VCaP (cell line): ENCODE results near the gene ATP6V1C2.

Experiments used
- H3K27ac ChIP-seq: fragments of 450-650 bp; 2 replicates; pipeline ENCODE4 v1.5.1; 2017
- CTCF ChIP-seq: fragments of 450-650 bp; conservative IDR thresholded peaks from 2 replicates; pipeline ENCODE4 v1.5.1; 2017; ENCODE audit warnings: mild to moderate bottlenecking, moderate library complexity

ATP6V1C2 gene

GRCh38 chr2:10829299-10829698, 107.9 kb downstream of the ATP6V1C2 start:
- no peak for TF ChIP-seq CTCF
- H3K27ac ChIP-seq = no peak overlapping the region

- no peak for TF ChIP-seq CTCF
- H3K27ac ChIP-seq = no peak overlapping the region
These were observed 108.8 kb downstream of the ATP6V1C2 start for GRCh38 chr2:10830203-10830602.

- no peak overlapping the region for H3K27ac ChIP-seq
- no peak for TF ChIP-seq CTCF
These were observed 109.4 kb downstream of the ATP6V1C2 start for GRCh38 chr2:10830641-10831399.

- TF ChIP-seq CTCF = no peak
- no peak overlapping the region for H3K27ac ChIP-seq
These were observed 110.1 kb downstream of the ATP6V1C2 start for GRCh38 chr2:10831400-10831985.

- H3K27ac ChIP-seq = no peak overlapping the region
These were observed 110.9 kb downstream of the ATP6V1C2 start for GRCh38 chr2:10832203-10832936.

GRCh38 chr2:10833021-10833420, 111.6 kb downstream of the ATP6V1C2 start:
- no peak overlapping the region for H3K27ac ChIP-seq
- TF ChIP-seq CTCF = no peak

More at GRCh38 chr2:10832203-10832936, 110.9 kb downstream of the ATP6V1C2 start:
- peak; percentile 98 for TF ChIP-seq CTCF

GRCh38 chr2:10834068-10834655, 112.7 kb downstream of the ATP6V1C2 start:
- H3K27ac ChIP-seq = no peak overlapping the region
- TF ChIP-seq CTCF = no peak
